Nephron (organoid): ENCODE data around the gene IRAK1.

Source experiments
- H3K27ac Mint-ChIP-seq, 3 experiments: 2 replicates each; pipeline ENCODE4 v1.8.0; 2020; ENCODE audit warnings: mixed read lengths in 3 of 3, mild to moderate bottlenecking in 2 of 3, moderate library complexity in 1 of 3
- H3K27me3 Mint-ChIP-seq: 2 replicates; pipeline ENCODE4 v1.8.0; 2021; ENCODE audit warnings: low read depth, mild to moderate bottlenecking, moderate library complexity, mixed read lengths
- H3K36me3 Mint-ChIP-seq: 2 replicates; pipeline ENCODE4 v1.8.0; 2020; ENCODE audit warnings: low read depth, mixed read lengths
- H3K4me1 Mint-ChIP-seq: 2 replicates; pipeline ENCODE4 v1.8.0; 2020; ENCODE audit warnings: mixed read lengths
- H3K4me3 Mint-ChIP-seq, 3 experiments: 2 replicates each; pipeline ENCODE4 v1.8.0; 2020; ENCODE audit warnings: mild to moderate bottlenecking in 3 of 3, mixed read lengths in 3 of 3, moderate library complexity in 2 of 3
- H3K9me3 Mint-ChIP-seq: 2 replicates; pipeline ENCODE4 v1.8.0; 2020; ENCODE audit warnings: mixed read lengths
- TF ChIP-seq, protein P1 (sequence below), 3 experiments: fragments of 200-600 bp; sonication (generic); IDR thresholded peaks; one replicate each; pipeline ENCODE4 v1.5.0; 2021; ENCODE audit warnings: antibody characterized with exemption in 3 of 3; ENCODE audit not compliant: unreplicated experiment in 3 of 3

The IRAK1 gene

DNA sequence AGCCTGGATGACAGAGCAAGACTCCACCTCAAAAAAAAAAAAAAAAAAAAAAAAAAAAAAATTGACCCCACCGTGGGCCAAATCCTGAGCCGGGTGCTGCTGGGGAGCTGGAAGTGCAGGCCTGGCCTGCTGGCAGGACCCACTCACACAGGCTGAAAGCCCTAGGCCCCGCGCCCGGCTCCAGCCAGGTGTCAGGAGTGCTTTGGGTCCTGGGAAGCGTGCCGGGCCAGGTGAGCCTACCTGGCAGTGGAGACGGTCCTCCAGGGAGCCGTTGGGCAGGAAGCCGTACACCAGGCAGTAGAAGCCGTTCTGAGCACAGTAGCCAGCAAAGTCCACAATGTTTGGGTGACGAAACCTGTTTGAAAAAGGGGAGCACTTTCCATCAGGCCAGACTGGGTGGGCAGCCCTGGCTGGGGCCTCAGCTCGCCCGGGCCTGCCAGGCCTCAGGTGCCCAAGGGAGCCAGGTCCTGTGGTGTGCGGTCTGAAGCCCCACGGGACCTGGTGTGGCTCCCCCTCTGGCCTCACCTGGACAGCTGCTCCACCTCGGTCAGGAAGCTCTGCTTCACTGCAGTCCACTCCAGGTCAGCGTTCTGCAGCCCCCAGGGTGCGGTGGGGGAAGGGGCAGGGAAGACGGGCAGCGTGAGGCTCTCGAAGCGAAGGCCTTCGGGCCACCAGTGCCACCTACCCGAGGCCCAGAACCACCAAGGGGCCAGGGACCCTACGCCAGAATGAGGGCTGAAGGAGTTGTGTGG is 1.8 kb downstream of the IRAK1 start:
- Mint-ChIP-seq H3K9me3 (peaks cover 4% of the 10 kb centered on the region), H3K4me1 (peaks cover 7% of the 10 kb centered on the region)

GRCh38 chrX:154016366-154017076 is 3.2 kb downstream of the IRAK1 start:
- Mint-ChIP-seq H3K36me3 (peaks cover 9% of the 10 kb centered on the region), H3K9me3 (peaks cover 4% of the 10 kb centered on the region), H3K4me3 (no peak overlapping the region), H3K4me1 (no peaks in the 10 kb centered on the region), H3K27ac (no peak overlapping the region), H3K27me3 (no peaks in the 10 kb centered on the region)
- TF ChIP-seq, protein P1, sequence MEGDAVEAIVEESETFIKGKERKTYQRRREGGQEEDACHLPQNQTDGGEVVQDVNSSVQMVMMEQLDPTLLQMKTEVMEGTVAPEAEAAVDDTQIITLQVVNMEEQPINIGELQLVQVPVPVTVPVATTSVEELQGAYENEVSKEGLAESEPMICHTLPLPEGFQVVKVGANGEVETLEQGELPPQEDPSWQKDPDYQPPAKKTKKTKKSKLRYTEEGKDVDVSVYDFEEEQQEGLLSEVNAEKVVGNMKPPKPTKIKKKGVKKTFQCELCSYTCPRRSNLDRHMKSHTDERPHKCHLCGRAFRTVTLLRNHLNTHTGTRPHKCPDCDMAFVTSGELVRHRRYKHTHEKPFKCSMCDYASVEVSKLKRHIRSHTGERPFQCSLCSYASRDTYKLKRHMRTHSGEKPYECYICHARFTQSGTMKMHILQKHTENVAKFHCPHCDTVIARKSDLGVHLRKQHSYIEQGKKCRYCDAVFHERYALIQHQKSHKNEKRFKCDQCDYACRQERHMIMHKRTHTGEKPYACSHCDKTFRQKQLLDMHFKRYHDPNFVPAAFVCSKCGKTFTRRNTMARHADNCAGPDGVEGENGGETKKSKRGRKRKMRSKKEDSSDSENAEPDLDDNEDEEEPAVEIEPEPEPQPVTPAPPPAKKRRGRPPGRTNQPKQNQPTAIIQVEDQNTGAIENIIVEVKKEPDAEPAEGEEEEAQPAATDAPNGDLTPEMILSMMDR (IDR thresholded peaks at IDR 0.05; ENCODE audit: unreplicated experiment in 3 of 3), result no peak

More for the DNA sequence above, 1.8 kb downstream of the IRAK1 start:
- H3K27ac Mint-ChIP-seq, result no peak overlapping the region
- no peaks in the 10 kb centered on the region for H3K27me3 Mint-ChIP-seq
- TF ChIP-seq, protein P1 (IDR thresholded peaks at IDR 0.05; ENCODE audit: unreplicated experiment in 3 of 3), result no peak
- peaks cover 9% of the 10 kb centered on the region for H3K36me3 Mint-ChIP-seq
- H3K4me3 Mint-ChIP-seq, result peak overlapping the region; percentile 25 to 62 (median 30)

- Mint-ChIP-seq H3K36me3 (peaks cover 9% of the 10 kb centered on the region), H3K4me1 (no peaks in the 10 kb centered on the region), H3K4me3 (peak overlapping the region; percentile 1 to 47 (median 32)), H3K27ac (no peak overlapping the region), H3K9me3 (peaks cover 3% of the 10 kb centered on the region), H3K27me3 (no peaks in the 10 kb centered on the region)
- TF ChIP-seq, protein P1 (IDR thresholded peaks at IDR 0.05; ENCODE audit: unreplicated experiment in 3 of 3), result no peak
Observed at GRCh38 chrX:154015581-154016264, 4.0 kb downstream of the IRAK1 start.

GRCh38 chrX:154014429-154015380 is 5.0 kb downstream of the IRAK1 start:
- peak overlapping the region in 2 of 3 experiments; percentile 17 to 37 for H3K4me3 Mint-ChIP-seq
- TF ChIP-seq, protein P1 (IDR thresholded peaks at IDR 0.05; ENCODE audit: unreplicated experiment in 3 of 3), result no peak
- H3K36me3 Mint-ChIP-seq, result peaks cover 9% of the 10 kb centered on the region
- H3K27me3 Mint-ChIP-seq, result no peaks in the 10 kb centered on the region
- H3K4me1 Mint-ChIP-seq, result no peaks in the 10 kb centered on the region
- peaks cover 3% of the 10 kb centered on the region for H3K9me3 Mint-ChIP-seq
- H3K27ac Mint-ChIP-seq, result no peak overlapping the region

DNA sequence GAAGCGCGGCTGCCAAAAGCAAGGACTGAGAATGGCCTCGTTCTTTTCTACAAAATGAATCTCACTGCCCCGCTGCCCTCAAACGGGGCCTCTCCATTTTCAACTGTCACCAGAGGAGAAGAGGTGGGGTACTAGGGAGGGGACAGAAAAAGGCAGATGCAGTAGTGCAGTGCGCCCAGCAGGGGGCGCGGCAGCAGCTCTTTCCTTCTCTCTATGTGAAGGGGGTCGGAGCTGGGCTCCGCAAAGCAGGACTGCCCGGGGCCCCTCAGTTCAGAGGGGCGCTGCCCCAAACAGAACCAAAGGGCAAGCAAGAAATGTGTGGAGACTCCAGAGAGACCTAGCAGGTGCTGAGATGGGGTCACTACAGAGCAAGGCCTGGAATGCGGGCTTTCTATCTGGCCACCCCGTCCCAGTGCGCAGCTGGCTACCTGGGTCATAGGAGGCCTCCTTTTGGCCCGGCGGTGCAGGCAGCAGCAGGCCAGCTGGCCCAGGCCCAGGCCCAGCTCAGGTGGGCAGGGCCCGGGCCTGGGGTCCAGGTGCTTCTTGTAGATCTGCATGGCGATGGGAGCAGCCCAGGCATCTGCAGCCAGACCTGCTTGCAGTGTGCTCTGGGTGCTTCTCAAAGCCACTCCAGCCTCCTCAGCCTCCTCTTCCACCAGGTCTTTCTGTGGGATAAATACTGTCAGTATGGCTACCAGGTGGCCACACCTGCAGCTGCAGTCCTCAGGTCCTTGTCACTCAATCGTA is 5.9 kb downstream of the IRAK1 start:
- TF ChIP-seq, protein P1 (IDR thresholded peaks at IDR 0.05; ENCODE audit: unreplicated experiment in 3 of 3), result peak; percentile 70 to 80 (median 77)
- no peaks in the 10 kb centered on the region for H3K27me3 Mint-ChIP-seq
- H3K4me3 Mint-ChIP-seq, result peak overlapping the region in 1 of 3 experiments; percentile 47
- H3K4me1 Mint-ChIP-seq, result no peaks in the 10 kb centered on the region
- peaks cover 9% of the 10 kb centered on the region for H3K36me3 Mint-ChIP-seq
- H3K27ac Mint-ChIP-seq, result peak overlapping the region in 1 of 3 experiments; percentile 76
- peaks cover 3% of the 10 kb centered on the region for H3K9me3 Mint-ChIP-seq
